ENCODE data around the gene PIK3R4.

PIK3R4 gene

GRCh38 chr3:130739848-130740247 is 6.8 kb downstream of the PIK3R4 start:
- no peak for DNase-seq

- DNase-seq, result no peak
Observed at GRCh38 chr3:130738241-130738640, 8.4 kb downstream of the PIK3R4 start.

GRCh38 chr3:130737622-130738021 is 9.0 kb downstream of the PIK3R4 start:
- peak in 1 of 2 donors; percentile 25 for DNase-seq

- DNase-seq, result no peak
Observed at GRCh38 chr3:130733236-130733875, 13.3 kb downstream of the PIK3R4 start.

GRCh38 chr3:130732501-130732900 is 14.1 kb downstream of the PIK3R4 start:
- DNase-seq, result no peak

GRCh38 chr3:130731817-130732216 is 14.8 kb downstream of the PIK3R4 start:
- DNase-seq, result no peak

GRCh38 chr3:130729154-130729553 is 17.5 kb downstream of the PIK3R4 start:
- no peak for DNase-seq

- no peak for DNase-seq
Observed at GRCh38 chr3:130728037-130728436, 18.6 kb downstream of the PIK3R4 start.

GRCh38 chr3:130725746-130726145 is 20.9 kb downstream of the PIK3R4 start:
- no peak for DNase-seq

- DNase-seq, result no peak
Observed at GRCh38 chr3:130715616-130716015, 31.0 kb downstream of the PIK3R4 start.

- no peak for DNase-seq
Observed at GRCh38 chr3:130712718-130713423, 33.8 kb downstream of the PIK3R4 start.

- DNase-seq, result no peak
Observed at GRCh38 chr3:130711565-130712324, 34.9 kb downstream of the PIK3R4 start.

GRCh38 chr3:130709671-130710070 is 37.0 kb downstream of the PIK3R4 start:
- DNase-seq, result no peak

GRCh38 chr3:130707902-130708601 is 38.6 kb downstream of the PIK3R4 start:
- peak; percentile 64 to 73 for DNase-seq

GRCh38 chr3:130705501-130705900 is 41.1 kb downstream of the PIK3R4 start:
- DNase-seq, result no peak

GRCh38 chr3:130702985-130703384 is 43.6 kb downstream of the PIK3R4 start:
- no peak for DNase-seq

GRCh38 chr3:130700541-130700940 is 46.1 kb downstream of the PIK3R4 start:
- DNase-seq, result peak in 1 of 2 donors; percentile 20

GRCh38 chr3:130699765-130700164 is 46.9 kb downstream of the PIK3R4 start:
- peak; percentile 42 to 59 for DNase-seq

- DNase-seq, result no peak
Observed at GRCh38 chr3:130693314-130693713, 53.3 kb downstream of the PIK3R4 start.

GRCh38 chr3:130692455-130692854 is 54.2 kb downstream of the PIK3R4 start:
- DNase-seq, result no peak

- no peak for DNase-seq
Observed at GRCh38 chr3:130688697-130689470, 57.7 kb downstream of the PIK3R4 start.

- DNase-seq, result no peak
Observed at GRCh38 chr3:130688015-130688688, 58.5 kb downstream of the PIK3R4 start.

Measured in inflammatory macrophage treated with lipopolysaccharide for 1 hour (primary cell).